NB4 (cell line): Measurements from ENCODE around the gene OR4F15.
"Not testable (repeated sequence)": the region's sequence is repeated elsewhere in the genome, so short reads cannot be mapped to it uniquely, and the experiment has no call there.

Experiments used
- DNase-seq: peaks from one replicate; pipeline ENCODE4 v3.0.0; 2010; ENCODE audit warnings: low read depth
- H3K4me3 ChIP-seq: one replicate; pipeline ENCODE4 v1.5.1; 2011; ENCODE audit warnings: mild to moderate bottlenecking, low read depth, low read length, moderate library complexity
- MYC ChIP-seq: IDR thresholded peaks from 2 replicates; pipeline ENCODE4 v1.6.1; 2011; ENCODE audit warnings: low read depth, low read length
- POLR2A ChIP-seq: IDR thresholded peaks from 2 replicates; pipeline ENCODE4 v1.6.1; 2011; ENCODE audit warnings: mild to moderate bottlenecking; ENCODE audit not compliant: insufficient read length; ENCODE audit errors: extremely low read depth
- TF ChIP-seq, protein P1 (sequence below): IDR thresholded peaks from 2 replicates; pipeline ENCODE4 v1.6.1; 2011; ENCODE audit warnings: low read depth, low read length
- TF ChIP-seq, protein P2 (sequence below): IDR thresholded peaks from one replicate; pipeline ENCODE4 v1.5.1; 2012; ENCODE audit warnings: low read depth, low read length

Gene OR4F15

DNA sequence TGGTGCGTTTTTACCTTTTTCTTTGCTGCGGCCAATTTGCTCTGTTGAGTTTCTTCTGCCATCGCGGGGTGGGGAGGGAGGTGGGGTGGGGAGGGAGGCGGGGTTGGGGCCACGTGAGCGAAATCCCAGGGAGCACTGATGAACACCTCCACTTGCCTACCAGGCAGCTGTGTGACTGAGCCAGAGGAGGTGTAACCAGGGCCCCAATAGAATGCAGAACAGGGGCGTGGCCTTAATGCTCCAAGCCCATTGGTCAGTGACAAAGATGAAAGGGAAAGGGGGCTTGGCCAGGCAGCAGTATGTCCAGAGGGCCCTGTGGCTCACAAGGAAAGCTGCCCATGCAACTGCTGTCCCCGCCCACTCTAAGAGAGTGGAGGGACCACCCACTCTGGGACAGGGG lies 30.1 kb upstream of the OR4F15 start:
- H3K4me3 ChIP-seq, result no peak overlapping the region
- DNase-seq, result peak; percentile 10
- TF ChIP-seq MYC (no peak), POLR2A (no peak)
- TF ChIP-seq, protein P1, sequence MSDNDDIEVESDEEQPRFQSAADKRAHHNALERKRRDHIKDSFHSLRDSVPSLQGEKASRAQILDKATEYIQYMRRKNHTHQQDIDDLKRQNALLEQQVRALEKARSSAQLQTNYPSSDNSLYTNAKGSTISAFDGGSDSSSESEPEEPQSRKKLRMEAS, result no peak
- TF ChIP-seq, protein P2, sequence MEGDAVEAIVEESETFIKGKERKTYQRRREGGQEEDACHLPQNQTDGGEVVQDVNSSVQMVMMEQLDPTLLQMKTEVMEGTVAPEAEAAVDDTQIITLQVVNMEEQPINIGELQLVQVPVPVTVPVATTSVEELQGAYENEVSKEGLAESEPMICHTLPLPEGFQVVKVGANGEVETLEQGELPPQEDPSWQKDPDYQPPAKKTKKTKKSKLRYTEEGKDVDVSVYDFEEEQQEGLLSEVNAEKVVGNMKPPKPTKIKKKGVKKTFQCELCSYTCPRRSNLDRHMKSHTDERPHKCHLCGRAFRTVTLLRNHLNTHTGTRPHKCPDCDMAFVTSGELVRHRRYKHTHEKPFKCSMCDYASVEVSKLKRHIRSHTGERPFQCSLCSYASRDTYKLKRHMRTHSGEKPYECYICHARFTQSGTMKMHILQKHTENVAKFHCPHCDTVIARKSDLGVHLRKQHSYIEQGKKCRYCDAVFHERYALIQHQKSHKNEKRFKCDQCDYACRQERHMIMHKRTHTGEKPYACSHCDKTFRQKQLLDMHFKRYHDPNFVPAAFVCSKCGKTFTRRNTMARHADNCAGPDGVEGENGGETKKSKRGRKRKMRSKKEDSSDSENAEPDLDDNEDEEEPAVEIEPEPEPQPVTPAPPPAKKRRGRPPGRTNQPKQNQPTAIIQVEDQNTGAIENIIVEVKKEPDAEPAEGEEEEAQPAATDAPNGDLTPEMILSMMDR, result no peak

DNA sequence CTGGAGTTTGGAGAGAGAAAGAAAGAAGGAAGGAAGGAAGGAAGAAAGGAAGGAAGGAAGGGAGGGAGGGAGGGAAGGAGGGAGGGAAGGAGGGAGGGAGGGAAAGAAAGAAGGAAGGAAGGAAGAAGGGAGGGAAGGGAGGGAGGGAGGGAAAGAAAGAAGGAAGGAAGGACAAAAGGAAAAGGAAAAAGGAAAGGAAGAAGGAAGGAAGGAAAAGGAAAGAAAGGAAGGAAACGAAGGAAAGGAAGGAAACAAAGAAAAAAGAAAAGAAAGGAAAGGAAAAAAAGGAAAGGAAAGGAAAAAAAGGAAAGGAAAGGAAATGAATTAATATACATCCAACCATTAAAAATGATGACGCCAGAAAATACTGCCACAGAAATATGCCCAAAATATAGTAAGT lies 27.4 kb upstream of the OR4F15 start:
- TF ChIP-seq, protein P2, result no peak
- no peak for TF ChIP-seq MYC
- TF ChIP-seq, protein P1, result no peak
- no peak for TF ChIP-seq POLR2A
- no peak overlapping the region for H3K4me3 ChIP-seq
- DNase-seq, result no peak

DNA sequence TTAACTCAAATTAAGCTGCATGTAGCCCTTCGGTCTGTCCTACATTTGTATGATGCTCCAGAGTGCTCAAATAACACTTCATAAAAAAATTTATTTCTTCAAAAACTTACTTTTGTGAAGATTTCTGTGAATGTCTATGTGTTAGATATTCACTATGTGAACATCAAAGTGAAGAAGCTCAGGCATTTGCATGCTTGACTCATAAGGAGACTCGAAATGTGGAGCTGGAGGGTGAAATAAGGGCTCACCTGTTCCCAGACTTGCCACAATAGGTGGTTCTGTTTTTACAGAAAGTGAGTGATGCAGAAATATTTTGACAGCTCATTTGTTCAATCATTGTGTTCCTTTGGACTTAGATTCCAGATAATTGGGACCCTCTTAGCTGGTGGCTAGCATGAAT lies 25.6 kb upstream of the OR4F15 start:
- H3K4me3 ChIP-seq, DNase-seq: not testable (repeated sequence)

DNA sequence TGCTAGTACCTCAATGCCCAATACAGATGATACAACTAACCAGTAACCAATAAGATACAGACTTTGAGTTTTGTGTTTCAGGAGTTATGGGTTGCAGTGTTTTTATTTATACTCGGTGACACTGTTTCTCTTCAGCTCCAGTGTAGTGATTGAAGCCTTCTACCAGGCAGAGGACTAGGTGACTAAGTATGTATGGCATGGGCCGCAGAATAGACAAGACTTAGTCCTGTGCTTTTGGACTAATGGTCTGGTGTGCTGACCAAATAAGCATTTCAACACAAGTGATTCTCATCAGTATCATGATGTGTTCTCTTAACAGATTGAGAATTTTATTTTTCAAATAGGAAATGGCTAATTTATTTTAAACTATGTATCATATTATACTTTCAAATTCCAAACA lies 24.0 kb upstream of the OR4F15 start:
- not testable (repeated sequence) for H3K4me3 ChIP-seq, DNase-seq

DNA sequence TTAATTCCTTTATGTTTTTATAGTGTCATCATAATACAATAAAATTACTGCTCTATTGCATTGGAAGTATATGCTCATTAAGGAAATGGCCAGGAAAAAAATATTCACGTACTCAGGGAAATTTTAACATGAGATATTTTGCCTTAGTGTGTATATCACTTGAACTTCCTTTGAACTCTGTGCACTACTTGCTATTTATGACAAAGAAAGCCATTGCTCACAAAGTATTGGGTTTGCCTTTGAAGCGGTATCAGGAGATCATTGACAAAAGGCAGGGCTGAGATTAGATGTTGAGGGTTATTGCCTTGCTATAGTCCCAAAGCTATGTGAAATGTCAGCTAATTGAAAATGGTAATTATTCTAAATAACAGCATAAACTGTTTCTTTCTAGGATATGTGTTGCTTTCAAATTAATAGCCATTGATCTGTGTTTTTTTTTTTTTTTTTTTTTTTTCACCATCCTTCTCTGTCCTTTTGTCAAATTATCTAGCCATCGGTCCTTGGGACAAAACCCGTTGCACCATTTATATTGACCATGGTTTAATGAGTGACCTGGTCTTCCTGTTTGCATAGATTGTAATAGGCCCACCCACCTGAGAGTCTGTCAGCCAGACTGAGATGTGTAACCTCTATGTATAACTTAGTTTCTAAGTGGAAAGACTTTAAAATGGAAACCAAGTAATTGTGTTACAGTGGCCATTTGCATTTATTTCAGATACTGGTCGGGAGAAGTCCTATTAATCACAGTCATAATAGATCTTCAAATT lies 23.3 kb upstream of the OR4F15 start:
- not testable (repeated sequence) for H3K4me3 ChIP-seq, DNase-seq

DNA sequence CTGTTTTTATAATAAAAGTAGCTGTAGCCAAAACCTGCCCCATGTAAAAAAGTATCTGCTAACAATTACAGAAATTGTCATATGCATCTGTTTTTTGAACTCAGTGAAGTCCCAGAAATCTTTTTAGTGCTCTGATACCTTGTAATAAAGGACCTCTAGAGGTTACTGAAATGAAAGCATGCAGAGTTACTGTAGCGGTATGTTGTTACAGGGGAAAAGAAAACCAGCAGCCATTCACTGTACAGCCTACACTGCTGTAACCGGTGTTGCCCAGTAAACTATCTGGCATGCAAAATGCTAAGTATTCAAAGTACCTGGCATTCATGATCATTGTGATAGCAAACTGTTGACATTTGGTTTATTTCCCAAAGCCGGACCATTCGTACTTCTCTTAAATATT lies 21.3 kb upstream of the OR4F15 start:
- not testable (repeated sequence) for H3K4me3 ChIP-seq, DNase-seq

DNA sequence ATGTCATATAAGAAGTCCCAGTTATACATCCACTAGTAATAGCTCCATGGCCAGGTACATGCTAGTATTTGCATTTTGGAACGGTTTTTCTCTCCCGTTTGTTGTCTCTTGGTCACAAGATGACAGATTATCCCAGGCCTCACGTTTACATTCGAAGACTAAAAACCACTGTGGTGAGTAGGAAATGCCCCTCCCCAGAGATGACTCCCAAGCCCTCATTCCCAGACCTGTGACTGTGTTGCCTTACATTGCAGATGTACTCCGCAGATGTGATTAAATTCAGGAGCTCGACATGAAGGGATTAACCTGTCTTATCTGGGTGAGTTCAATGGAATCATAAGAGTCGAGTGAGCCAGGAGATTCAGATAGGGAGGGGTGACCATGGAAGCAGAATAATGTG lies 18.0 kb upstream of the OR4F15 start:
- not testable (repeated sequence) for H3K4me3 ChIP-seq, DNase-seq

DNA sequence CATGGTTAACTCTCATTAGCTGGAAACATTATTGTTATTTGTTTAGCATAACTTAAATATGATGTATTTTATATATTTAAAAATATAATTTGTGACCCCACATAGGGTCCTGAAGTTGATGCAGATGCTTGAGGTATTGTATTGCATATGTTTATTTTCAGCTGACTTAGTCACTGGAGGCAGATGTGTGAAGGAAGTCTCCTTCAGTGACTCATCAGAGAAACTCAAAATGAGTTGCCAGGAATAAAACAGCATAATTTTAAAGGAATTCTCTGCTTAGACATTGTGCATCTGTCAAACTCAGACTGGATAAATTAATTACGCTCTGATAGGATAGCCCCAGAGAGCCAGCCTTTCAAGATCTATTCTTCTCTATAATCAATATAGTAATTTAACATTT lies 16.5 kb upstream of the OR4F15 start:
- H3K4me3 ChIP-seq, result no peak overlapping the region
- DNase-seq, result no peak
- TF ChIP-seq, protein P1, result no peak
- TF ChIP-seq POLR2A (no peak), MYC (no peak)
- TF ChIP-seq, protein P2, result no peak

DNA sequence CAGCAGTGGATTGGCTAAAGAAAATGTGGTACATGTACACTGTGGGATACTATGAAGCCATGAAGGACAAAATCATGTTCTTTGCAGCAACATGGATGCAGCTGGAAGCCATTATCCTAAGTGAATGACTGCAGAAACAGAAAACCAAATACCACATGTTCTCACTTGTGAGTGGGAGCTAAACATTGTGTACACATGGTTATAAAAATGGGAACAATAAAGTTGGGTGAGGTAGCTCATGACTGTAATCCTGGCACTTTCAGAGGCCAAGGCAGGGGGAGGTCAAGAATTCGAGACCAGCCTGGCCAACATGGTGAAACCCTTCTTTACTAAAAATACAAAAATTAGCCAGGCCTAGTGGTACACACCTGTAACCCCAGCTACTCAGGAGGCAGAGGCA lies 12.3 kb upstream of the OR4F15 start:
- H3K4me3 ChIP-seq, result no peak overlapping the region
- TF ChIP-seq, protein P1, result no peak
- no peak for TF ChIP-seq POLR2A
- TF ChIP-seq, protein P2, result no peak
- no peak for TF ChIP-seq MYC
- DNase-seq, result no peak
